Memory B cell (primary cell): ENCODE results near the gene REV3L.

Source experiments
- ATAC-seq: fragments of 150-1000 bp; cut with Tn5 transposase; 2 replicates; pipeline ENCODE4 v1.10.0; 2021; ENCODE audit warnings: low read depth, mild to moderate bottlenecking, moderate library complexity
- DNase-seq, 2 donors: peaks; one replicate each; pipeline ENCODE4 v3.0.0; 2022; ENCODE audit warnings: low spot score in 2 of 2
- H3K27ac Mint-ChIP-seq: one replicate; pipeline ENCODE4 v1.8.0; 2022; ENCODE audit warnings: mild to moderate bottlenecking, moderate library complexity, mixed read lengths
- H3K27me3 Mint-ChIP-seq: one replicate; pipeline ENCODE4 v1.8.0; 2022; ENCODE audit warnings: mixed read lengths
- H3K36me3 Mint-ChIP-seq: one replicate; pipeline ENCODE4 v1.8.0; 2022; ENCODE audit warnings: mild to moderate bottlenecking, mixed read lengths
- H3K4me1 Mint-ChIP-seq: one replicate; pipeline ENCODE4 v1.8.0; 2022; ENCODE audit warnings: mixed read lengths
- H3K4me3 Mint-ChIP-seq: one replicate; pipeline ENCODE4 v1.8.0; 2022; ENCODE audit warnings: mild to moderate bottlenecking, moderate library complexity, mixed read lengths
- H3K9me3 Mint-ChIP-seq: one replicate; pipeline ENCODE4 v1.8.0; 2022; ENCODE audit warnings: mixed read lengths

The REV3L gene

DNA sequence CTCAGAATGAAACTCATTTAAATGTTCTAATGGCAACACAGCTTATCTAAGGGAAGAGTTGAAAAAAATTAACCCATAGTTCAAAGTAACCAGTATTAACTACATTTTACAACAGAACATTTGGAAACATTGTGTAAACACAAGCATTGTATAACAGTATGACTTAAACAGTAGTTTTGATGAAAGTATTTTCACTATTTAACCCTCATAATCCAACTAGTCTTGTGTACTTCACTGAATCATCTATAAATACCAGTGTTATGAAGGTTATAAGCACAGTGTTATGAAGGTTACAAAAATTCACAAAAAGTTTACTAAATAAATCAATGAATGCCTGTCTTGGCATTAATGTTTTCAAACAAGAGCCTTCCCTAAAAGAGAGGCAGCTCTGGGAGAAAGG, 66.5 kb downstream of the REV3L start:
- no peaks in the 10 kb centered on the region for H3K27me3 Mint-ChIP-seq
- peaks cover 5% of the 10 kb centered on the region for H3K4me1 Mint-ChIP-seq

DNA sequence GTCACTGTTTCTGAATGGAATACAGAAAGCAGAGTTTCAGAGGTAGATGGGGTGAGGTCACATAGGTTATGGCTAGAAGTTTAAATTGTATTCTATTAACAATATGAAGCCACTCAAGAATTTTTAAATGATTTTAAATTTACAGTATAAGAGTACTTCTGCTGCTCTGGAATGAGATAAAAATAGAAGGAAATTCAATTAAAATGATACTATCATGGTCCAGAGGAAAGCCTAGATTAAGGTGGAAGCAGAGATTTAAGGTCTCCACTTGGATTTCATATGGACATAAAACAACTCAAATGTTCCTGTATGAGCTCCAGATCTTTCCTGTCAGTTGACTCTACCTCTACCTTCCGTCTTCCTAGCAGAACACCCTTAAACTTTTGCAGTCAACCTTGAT, 68.6 kb downstream of the REV3L start:
- ATAC-seq (no peak), DNase-seq (no peak)
- no peaks in the 10 kb centered on the region for H3K36me3 Mint-ChIP-seq
- no peak overlapping the region for H3K27ac Mint-ChIP-seq
- no peaks in the 10 kb centered on the region for H3K27me3 Mint-ChIP-seq
- H3K4me3 Mint-ChIP-seq: no peak overlapping the region
- H3K9me3 Mint-ChIP-seq: no peaks in the 10 kb centered on the region
- peaks cover 13% of the 10 kb centered on the region for H3K4me1 Mint-ChIP-seq

More for the DNA sequence above, 66.5 kb downstream of the REV3L start:
- H3K9me3 Mint-ChIP-seq: no peaks in the 10 kb centered on the region
- peak overlapping the region; percentile 31 for H3K27ac Mint-ChIP-seq
- DNase-seq (no peak), ATAC-seq (no peak)
- no peak overlapping the region for H3K4me3 Mint-ChIP-seq
- H3K36me3 Mint-ChIP-seq: peaks cover 2% of the 10 kb centered on the region

DNA sequence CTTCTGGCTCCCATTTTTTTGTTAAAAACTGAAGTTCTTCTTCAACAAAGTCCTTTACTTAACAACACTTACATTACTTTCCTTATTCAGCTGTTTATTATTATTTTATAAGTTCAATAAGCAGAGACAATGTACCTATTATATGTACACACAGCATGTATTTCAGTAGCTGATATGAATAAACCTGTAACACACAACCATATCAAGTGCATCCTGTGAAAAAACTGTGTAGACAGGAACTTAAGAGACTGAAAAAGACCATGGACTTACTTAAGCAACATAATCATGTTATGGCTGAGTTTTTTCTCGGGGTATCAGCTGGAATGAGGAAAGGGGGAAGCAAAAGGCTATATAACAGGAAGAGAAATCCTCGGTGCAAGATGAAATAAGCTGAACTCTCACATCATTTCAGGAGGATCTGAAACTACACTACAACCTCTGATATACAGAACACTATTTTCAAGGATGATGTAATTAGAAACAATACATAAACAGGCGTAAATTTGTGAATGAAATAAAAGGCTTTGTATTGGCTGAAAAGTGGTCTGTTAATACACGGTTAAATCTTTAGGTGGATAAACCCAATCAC, 70.9 kb downstream of the REV3L start:
- H3K9me3 Mint-ChIP-seq: no peaks in the 10 kb centered on the region
- H3K27me3 Mint-ChIP-seq: no peaks in the 10 kb centered on the region
- H3K4me1 Mint-ChIP-seq: peaks cover 13% of the 10 kb centered on the region
- peak; percentile 82 for ATAC-seq
- H3K27ac Mint-ChIP-seq: no peak overlapping the region
- no peaks in the 10 kb centered on the region for H3K36me3 Mint-ChIP-seq
- H3K4me3 Mint-ChIP-seq: no peak overlapping the region
- DNase-seq: no peak

DNA sequence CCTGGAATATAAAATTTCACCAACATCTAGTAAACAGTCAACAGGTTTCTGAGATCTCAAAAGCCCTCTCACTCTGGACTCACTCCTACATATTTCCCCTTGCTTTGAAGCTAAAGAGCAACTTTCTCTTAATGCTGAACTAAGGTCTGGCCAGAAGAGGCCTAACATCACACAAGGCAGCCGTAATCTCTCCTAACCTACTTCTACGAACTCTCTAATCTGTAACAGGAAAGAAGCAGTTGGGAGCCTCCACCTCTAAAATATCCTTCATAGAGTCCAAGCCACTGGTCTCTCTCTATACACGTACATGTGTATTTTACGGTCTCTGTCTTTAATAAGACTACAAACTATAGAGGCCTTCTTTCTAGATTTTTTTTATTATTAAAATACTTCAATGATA, 72.0 kb downstream of the REV3L start:
- DNase-seq (no peak), ATAC-seq (no peak)
- peaks cover 18% of the 10 kb centered on the region for H3K4me1 Mint-ChIP-seq
- H3K27ac Mint-ChIP-seq: peak overlapping the region; percentile 78
- H3K9me3 Mint-ChIP-seq: no peaks in the 10 kb centered on the region
- no peaks in the 10 kb centered on the region for H3K27me3 Mint-ChIP-seq
- no peaks in the 10 kb centered on the region for H3K36me3 Mint-ChIP-seq
- no peak overlapping the region for H3K4me3 Mint-ChIP-seq

DNA sequence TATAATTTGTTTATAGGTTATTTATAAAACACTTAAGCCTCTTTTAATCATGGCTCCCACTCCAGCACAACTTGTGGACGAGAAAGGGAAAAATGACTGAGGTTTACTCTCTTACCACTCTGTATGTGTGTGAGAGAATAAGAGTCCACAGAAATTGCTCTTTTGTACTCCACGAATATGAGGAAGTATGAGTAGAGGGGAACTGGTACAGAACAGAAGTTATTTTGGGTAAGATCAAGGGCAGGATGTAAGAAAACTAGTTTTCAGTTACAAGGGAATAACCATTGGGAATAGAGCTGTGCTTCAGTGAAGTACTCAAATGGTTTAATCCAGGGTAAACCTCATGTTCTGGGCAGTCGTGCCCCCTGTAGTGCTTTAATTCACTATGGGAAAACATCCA, 72.6 kb downstream of the REV3L start:
- peak overlapping the region; percentile 78 for H3K27ac Mint-ChIP-seq
- no peaks in the 10 kb centered on the region for H3K36me3 Mint-ChIP-seq
- H3K4me3 Mint-ChIP-seq: no peak overlapping the region
- no peak for DNase-seq
- H3K9me3 Mint-ChIP-seq: no peaks in the 10 kb centered on the region
- H3K4me1 Mint-ChIP-seq: peaks cover 19% of the 10 kb centered on the region
- H3K27me3 Mint-ChIP-seq: no peaks in the 10 kb centered on the region
- ATAC-seq: no peak

DNA sequence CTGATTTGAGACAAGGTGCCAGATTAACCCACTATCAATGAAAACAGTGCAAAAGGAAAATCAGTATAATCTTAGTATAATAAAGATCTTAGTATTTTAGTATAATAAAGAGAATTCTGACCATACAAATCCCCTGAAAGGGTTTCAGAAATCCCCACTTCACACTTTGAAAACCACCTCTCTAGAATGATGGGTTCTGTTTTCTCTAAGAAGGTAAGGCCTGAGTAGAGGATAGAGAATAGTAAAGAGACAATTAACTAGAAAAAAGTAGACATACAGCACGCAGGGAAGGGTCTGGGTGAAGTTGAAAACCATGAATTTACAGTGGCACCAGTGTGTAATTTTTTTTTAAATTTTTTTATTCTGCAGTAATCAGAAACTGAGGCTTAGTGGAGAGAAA, 73.6 kb downstream of the REV3L start:
- peaks cover 19% of the 10 kb centered on the region for H3K4me1 Mint-ChIP-seq
- no peaks in the 10 kb centered on the region for H3K27me3 Mint-ChIP-seq
- DNase-seq (no peak), ATAC-seq (no peak)
- no peak overlapping the region for H3K4me3 Mint-ChIP-seq
- no peak overlapping the region for H3K27ac Mint-ChIP-seq
- H3K9me3 Mint-ChIP-seq: no peaks in the 10 kb centered on the region
- H3K36me3 Mint-ChIP-seq: peaks cover under 1% of the 10 kb centered on the region

DNA sequence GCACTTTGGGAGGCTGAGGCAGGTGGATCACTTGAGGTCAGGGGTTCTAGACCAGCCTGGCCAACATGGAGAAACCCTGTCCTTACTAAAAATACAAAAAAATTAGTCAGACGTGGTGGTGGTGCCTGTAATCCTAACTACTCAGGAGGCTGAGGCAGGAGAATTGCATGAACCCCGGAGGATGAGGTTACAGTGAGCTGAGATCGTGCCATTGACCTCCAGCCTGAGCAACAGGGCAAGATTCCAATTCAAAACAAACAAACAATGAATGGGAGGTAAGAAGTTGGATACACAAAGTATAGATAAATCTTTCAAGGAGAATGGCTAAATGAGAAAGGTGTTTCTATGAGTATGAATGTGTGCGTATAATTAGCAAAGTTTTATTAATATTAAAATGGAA, 75.3 kb downstream of the REV3L start:
- ATAC-seq (no peak), DNase-seq (no peak)
- no peaks in the 10 kb centered on the region for H3K9me3 Mint-ChIP-seq
- peaks cover 19% of the 10 kb centered on the region for H3K4me1 Mint-ChIP-seq
- no peak overlapping the region for H3K4me3 Mint-ChIP-seq
- no peaks in the 10 kb centered on the region for H3K27me3 Mint-ChIP-seq
- peaks cover 16% of the 10 kb centered on the region for H3K36me3 Mint-ChIP-seq
- H3K27ac Mint-ChIP-seq: peak overlapping the region; percentile 93

DNA sequence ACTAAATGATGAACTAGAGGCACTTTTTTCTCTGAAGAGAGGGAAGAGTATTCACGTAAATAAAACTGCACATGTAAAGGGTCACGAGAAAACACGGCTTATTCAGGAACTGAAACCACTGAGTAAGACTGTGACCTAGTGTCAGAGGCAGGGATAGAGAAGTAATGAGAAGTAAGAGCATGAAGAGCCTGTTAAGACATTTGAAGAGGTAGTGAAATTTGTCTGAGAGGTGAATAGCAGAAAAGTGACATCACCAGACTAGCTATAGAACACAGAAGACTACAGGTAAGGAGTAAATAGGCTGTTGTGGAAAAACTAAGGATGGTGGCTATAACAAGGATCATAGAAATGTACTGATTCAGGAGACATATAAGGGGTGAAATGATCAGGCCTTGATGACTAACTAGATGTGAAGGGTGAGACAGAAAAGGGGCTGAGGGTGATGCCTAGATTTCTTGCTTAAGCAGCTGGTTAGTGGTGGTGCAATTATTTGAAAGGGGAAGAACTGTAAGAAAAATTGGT, 76.8 kb downstream of the REV3L start:
- ATAC-seq (peak; percentile 95), DNase-seq (peak in 1 of 2 donors; percentile 73)
- H3K36me3 Mint-ChIP-seq: peaks cover 21% of the 10 kb centered on the region
- H3K27ac Mint-ChIP-seq: peak overlapping the region; percentile 93
- H3K4me3 Mint-ChIP-seq: no peak overlapping the region
- no peaks in the 10 kb centered on the region for H3K9me3 Mint-ChIP-seq
- H3K4me1 Mint-ChIP-seq: peaks cover 16% of the 10 kb centered on the region
- H3K27me3 Mint-ChIP-seq: no peaks in the 10 kb centered on the region

DNA sequence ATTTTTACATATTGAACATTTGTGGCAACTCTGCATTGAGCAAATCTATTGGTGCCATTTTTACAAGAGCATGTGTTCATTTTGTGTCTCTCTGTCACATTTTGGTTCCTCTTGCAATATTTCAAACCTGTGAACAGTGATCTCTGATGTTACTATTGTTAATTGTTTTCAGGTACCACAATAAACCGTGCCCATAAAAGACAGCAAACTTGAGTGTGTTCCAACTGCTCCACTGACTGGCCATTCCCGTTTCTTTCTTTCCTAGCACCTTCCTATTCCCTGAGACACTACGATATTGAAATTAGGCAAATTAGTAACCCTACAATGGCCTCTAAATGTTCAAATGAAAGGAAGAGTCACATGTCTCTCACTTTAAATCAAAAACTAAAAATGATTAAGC, 79.6 kb downstream of the REV3L start:
- peaks cover 9% of the 10 kb centered on the region for H3K4me1 Mint-ChIP-seq
- no peak overlapping the region for H3K4me3 Mint-ChIP-seq
- ATAC-seq: no peak
- H3K27ac Mint-ChIP-seq: no peak overlapping the region
- no peaks in the 10 kb centered on the region for H3K27me3 Mint-ChIP-seq
- H3K9me3 Mint-ChIP-seq: no peaks in the 10 kb centered on the region
- DNase-seq: no peak
- peaks cover 33% of the 10 kb centered on the region for H3K36me3 Mint-ChIP-seq

DNA sequence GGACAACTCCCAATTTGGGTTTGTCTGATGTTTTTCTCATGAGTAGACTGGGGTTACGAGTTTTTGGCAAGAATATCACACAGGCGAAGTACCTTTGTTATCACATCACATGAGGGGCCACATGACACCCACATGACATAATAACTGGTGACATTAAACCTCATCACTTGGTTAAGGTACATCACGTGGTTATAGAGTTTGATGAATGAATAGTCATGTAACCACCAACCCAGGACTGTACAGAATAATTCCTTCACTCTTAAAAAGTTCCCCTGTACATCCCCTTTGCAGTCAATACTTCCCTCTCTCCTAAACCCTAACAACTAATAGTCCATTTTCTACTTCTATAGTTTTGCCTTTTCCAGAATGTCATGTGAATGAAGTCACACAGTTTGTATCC, 83.4 kb downstream of the REV3L start:
- ATAC-seq (no peak), DNase-seq (no peak)
- Mint-ChIP-seq H3K4me1 (peaks cover 5% of the 10 kb centered on the region), H3K36me3 (peaks cover 43% of the 10 kb centered on the region), H3K4me3 (no peak overlapping the region), H3K27ac (peak overlapping the region; percentile 67), H3K9me3 (no peaks in the 10 kb centered on the region), H3K27me3 (no peaks in the 10 kb centered on the region)

DNA sequence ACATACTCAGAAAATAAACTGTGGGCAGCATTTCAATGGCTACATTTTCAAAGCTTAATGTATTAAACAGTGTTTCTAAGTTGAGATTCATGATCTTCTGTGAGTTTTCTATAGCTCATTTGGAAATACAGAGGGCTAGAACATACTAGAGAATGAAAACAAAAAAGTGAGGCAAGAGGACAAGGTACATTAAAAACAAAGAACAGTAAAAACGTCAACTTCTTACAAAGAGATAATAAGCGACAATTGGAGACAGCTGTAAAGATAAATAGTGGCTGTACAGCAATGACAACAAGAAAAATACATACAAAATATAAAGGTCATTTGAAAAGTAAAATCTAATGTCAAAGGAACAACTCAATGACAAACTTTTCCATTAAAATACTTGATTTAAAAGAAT, 94.3 kb downstream of the REV3L start:
- ATAC-seq: no peak
- Mint-ChIP-seq H3K4me3 (no peak overlapping the region), H3K27me3 (no peaks in the 10 kb centered on the region), H3K27ac (peak overlapping the region; percentile 54), H3K36me3 (peaks cover 35% of the 10 kb centered on the region), H3K4me1 (no peaks in the 10 kb centered on the region), H3K9me3 (no peaks in the 10 kb centered on the region)
- DNase-seq: no peak

DNA sequence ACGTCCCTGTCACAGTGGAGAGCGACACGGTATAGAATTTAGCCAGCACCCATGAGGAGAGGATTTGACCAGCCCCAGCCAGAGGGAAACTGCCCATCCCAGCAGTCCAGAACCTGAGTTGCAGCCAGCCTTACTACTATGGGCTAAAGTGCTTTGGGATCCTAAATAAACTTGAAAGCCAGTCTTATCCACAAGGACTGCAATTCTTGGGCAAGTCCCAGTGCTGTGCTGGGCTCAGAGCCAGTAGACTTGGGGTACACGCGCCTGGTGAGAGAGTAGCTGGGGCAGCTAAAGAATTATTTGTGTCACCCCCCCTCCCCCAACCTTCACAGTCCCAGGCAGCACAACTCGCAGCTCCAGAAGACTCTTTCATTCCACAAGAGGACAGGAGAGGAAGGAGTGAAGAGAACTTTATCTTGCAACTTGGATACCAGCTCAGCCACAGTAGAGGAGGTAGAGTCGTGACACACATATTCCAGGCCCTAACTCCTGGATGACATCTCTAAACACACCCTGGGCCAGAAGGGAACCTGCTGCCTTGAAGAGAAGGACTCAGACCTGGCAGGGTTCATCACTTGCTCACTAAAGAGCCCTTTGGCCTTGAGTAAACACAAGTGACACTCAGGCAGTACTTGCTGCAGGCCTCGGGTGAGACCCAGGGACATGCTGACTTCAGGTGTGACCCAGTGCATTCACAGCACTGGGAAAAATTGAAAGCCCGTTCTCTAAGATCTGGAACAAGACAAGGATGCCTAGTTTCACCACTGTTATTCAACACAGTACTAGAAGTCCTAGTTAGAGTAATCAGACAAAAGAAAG, 100.3 kb downstream of the REV3L start:
- ATAC-seq: no peak
- no peaks in the 10 kb centered on the region for H3K4me1 Mint-ChIP-seq
- H3K27ac Mint-ChIP-seq: no peak overlapping the region
- no peaks in the 10 kb centered on the region for H3K9me3 Mint-ChIP-seq
- DNase-seq: no peak
- peaks cover 41% of the 10 kb centered on the region for H3K36me3 Mint-ChIP-seq
- no peaks in the 10 kb centered on the region for H3K27me3 Mint-ChIP-seq
- H3K4me3 Mint-ChIP-seq: no peak overlapping the region

DNA sequence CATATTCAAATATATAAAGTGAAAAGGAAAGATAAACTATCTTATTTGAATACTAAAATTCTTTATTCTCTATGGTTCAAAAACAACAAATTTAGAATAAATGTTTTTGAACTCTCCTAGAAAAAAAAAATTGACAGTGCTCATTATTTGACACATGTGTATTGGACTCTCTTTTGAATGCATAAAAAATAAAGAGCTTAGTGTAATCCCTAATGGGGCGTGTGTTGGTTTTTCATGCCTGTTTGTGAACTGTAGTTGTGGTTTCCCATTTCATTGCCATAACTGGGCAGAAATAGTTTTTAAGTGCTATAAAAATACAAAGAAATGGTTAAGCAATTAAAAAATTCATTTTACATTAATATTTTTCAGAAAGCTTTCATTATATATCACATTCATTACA, 101.3 kb downstream of the REV3L start:
- ATAC-seq (no peak), DNase-seq (no peak)
- H3K27me3 Mint-ChIP-seq: no peaks in the 10 kb centered on the region
- H3K9me3 Mint-ChIP-seq: no peaks in the 10 kb centered on the region
- H3K4me3 Mint-ChIP-seq: no peak overlapping the region
- H3K4me1 Mint-ChIP-seq: no peaks in the 10 kb centered on the region
- peaks cover 40% of the 10 kb centered on the region for H3K36me3 Mint-ChIP-seq
- no peak overlapping the region for H3K27ac Mint-ChIP-seq

DNA sequence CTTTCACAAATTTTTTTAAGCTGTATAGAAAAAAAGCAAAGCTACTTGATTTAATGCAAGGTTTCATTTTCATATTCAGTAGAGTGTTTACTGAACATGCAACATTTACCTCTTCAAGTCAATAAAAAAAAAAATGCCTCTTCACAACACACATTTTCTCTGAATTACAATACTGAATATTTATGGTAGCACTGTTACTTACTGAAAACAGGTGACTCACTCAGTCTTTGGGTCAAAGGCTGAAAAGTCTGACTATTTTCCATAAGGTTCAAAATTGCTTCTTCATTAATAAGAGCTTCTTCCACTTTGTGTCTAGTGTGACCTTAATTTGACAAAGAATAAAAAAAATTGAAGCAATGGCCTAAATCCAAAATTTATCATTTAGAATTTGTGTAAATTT, 101.9 kb downstream of the REV3L start:
- no peak overlapping the region for H3K4me3 Mint-ChIP-seq
- DNase-seq (no peak), ATAC-seq (no peak)
- peaks cover 43% of the 10 kb centered on the region for H3K36me3 Mint-ChIP-seq
- no peaks in the 10 kb centered on the region for H3K9me3 Mint-ChIP-seq
- H3K27ac Mint-ChIP-seq: no peak overlapping the region
- H3K27me3 Mint-ChIP-seq: no peaks in the 10 kb centered on the region
- no peaks in the 10 kb centered on the region for H3K4me1 Mint-ChIP-seq

DNA sequence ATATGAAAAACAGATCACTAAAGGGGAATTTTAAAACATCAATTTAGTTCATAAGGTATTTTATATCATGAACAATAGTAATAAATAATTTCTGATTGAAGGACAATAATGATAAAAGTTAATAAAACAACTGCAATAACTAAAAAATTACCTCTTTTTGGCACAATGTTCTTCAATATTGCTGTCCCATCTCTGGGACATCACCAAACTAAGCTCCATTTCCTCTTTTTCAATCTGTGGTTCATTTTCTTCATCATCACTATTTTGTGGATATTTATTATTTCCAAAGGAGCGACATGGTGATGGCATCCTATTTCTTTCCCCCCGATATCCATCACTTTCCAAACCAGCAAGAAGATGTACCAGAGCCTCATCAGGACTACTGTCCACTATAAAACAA, 103.2 kb downstream of the REV3L start:
- DNase-seq (no peak), ATAC-seq (no peak)
- Mint-ChIP-seq H3K4me3 (no peak overlapping the region), H3K27me3 (no peaks in the 10 kb centered on the region), H3K4me1 (no peaks in the 10 kb centered on the region), H3K27ac (no peak overlapping the region), H3K36me3 (peaks cover 41% of the 10 kb centered on the region), H3K9me3 (no peaks in the 10 kb centered on the region)
